ENCODE measurements around the gene SLC25A44.
"Not testable (repeated sequence)": the region's sequence is repeated elsewhere in the genome, so short reads cannot be mapped to it uniquely, and the experiment has no call there.

Gene SLC25A44

DNA sequence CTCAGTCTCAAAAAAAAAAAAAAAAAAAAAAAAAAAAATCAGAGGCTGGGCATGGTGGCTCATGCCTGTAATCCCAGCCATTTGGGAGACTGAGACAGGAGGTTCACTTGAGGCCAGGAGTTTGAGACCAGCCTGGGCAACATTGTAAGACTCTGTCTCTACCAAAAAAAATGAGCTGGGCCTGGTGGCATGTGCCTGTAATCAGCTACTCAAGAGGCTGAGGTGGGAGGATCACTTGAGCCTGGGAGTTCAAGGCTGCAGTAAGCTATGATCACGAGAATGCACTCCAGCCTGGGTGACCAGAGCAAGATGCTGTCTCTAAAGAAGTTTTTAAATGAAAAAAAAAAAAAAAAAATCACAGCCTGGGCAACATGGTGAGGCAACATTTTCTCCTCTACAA is 30.2 kb upstream of the SLC25A44 start:
- DNase-seq (ENCODE audit: low read depth) = no peak

DNA sequence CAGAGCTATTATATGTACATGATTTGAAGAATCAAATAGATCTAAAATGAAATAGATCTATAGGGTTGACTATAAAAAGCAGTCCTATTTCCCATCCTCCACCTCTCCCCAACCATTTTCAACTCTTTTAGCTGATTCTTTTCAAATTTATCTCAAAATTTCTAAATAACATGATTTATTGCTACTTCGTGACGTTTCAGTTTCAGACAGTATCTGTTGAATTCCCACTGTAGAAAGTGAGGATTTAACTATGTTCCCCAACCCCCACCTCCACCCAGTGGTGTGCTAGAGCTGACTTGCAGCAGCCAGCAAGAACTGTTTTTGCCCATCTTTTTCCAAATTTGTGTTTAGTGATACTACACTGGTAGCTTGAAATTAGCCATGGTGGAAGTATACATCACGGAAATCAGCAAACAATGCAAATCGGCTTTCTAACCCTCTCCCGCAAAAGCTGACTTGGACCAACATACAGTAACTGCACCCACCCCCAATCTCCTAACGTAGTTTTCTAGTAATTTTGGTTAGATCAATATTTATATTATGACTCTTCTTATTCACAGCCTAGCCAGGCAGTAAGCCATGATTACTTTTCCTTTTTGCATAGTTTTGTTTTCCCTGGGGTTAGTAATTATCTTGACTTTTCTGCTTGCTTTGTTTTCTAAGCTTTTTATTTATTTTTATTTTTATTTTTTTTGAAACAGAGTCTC is 29.6 kb upstream of the SLC25A44 start:
- no peak for DNase-seq (ENCODE audit: low read depth)

DNA sequence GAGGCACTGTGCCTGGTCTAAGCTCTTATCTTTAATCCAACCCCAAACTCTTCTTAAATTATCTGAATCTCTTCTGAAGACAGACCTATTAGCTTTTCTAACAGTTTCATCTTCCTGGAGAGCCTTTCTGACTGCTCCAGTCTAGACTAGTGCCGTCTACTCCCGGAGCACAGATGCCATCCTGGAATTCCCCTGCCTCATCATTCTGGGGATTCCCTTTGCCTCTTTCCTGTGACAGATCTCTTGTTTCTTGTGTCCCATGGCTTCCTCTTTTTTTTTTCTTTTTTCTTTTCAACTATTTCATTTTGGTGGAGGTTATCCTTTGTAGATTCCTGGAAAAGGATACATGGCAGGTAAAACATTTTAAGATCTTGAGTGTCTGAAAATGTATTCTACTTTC is 28.8 kb upstream of the SLC25A44 start:
- DNase-seq (ENCODE audit: low read depth) = no peak

DNA sequence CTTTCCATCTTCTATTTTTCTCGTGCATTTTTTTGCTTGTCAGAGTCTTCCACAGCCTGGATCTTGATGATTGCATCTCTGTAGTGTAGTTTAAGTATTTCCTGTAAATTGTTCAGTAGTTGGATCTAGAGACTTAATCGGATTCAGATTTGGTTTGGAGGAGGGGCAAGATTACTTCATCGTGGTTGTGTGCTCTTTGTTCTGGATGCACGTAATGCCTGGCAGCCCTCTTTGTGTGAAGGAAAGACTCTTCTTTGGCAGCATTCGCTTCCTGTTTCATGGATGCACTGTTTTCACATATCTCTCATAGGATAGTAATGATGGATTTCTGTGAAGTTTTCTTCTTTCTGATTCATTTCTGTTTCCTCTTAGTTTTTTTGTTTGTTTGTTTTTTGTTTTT is 26.4 kb upstream of the SLC25A44 start:
- no peak for DNase-seq (ENCODE audit: low read depth)

DNA sequence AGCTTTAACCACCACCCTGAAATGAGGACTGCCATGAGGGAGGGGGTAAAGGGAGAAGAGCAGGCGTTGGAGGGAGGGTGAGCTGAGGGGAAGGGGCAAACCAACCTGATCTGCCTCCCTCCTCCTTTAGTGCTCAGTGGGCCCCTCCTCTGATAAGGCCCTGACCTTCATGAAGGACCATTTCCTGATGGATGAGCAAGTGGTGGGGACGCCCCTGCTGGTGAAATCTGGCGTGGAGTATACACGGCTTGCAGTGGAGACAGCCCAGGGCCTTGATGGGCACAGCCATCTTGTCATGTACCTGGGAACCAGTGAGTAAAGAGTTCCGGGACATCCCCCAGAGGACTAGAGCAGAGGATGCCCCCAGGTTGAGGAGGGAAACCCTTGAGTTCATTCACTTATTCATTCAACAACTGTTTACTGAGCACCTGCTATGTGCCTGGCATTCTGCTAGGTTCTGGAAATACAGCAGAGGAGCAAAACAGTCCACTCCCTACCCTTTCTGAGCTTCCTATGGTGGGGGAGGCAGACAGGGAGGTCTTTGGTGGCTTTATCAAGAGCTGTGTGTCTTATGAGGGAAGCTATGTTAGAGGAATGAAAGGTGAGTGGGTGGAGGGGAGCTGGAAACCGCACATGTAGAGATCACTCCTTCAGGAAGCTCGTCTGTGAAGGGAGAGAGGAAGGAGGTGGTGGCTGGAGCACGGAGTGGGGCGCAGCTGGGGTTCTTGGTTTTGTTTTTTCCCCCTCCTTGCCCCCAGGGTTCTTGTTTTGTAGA is 21.0 kb upstream of the SLC25A44 start:
- DNase-seq (ENCODE audit: low read depth) = no peak

DNA sequence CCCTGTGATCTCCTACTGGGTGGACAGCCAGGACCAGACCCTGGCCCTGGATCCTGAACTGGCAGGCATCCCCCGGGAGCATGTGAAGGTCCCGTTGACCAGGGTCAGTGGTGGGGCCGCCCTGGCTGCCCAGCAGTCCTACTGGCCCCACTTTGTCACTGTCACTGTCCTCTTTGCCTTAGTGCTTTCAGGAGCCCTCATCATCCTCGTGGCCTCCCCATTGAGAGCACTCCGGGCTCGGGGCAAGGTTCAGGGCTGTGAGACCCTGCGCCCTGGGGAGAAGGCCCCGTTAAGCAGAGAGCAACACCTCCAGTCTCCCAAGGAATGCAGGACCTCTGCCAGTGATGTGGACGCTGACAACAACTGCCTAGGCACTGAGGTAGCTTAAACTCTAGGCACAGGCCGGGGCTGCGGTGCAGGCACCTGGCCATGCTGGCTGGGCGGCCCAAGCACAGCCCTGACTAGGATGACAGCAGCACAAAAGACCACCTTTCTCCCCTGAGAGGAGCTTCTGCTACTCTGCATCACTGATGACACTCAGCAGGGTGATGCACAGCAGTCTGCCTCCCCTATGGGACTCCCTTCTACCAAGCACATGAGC is 17.2 kb upstream of the SLC25A44 start:
- no peak for DNase-seq (ENCODE audit: low read depth)

DNA sequence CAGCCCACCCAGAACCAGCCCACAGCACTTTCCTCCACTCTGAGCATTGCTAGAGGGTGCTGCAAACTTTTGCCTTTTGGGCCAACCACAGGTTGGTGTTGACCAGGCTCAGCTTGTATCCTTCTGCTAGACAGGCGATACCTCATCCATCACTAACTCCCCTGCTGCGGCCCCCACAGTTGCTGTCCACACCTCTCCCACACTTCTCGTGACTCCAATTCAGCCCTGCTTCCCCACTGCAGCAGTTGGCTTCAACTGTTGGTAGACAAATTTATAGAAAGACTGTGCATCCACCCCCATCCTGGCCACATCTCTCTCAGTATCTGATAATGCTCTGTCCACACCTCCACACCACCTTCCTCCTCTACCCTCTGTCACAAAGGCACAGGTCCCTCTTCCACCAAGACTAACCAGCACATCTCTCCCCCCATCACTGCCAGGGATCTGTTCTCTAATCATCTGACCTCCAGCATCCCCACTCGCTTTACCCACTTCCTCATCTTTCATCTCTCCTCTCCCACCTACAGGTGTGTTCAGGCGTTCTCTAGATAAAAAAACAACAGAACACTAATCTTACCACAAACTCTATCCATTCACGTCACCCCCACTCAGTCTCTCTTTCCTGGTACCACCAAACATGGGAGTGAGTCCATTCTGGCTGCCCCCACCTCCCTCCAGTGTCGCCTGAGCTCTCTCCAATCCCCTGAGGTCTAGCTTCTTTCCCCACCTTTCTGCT is 15.8 kb upstream of the SLC25A44 start:
- DNase-seq (ENCODE audit: low read depth) = no peak

DNA sequence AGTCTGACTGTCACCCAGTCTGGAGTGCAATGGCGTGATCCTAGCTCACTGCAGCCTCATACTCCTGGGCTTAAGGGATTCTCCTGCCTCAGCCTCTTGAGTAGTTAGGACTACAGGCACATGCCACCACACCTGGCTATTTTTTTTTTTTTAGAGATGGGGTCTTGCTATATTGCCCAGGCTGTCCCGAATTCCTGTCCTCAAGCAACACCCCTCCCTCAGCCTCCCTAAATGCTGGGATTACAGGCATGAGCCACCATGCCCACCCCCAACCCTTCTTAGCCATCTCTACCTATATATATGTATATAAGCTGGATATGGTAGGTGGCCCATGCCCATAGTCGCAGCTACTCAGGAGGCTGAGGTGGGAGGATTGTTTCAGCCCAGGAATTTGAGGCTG is 13.4 kb upstream of the SLC25A44 start:
- no peak for DNase-seq (ENCODE audit: low read depth)

DNA sequence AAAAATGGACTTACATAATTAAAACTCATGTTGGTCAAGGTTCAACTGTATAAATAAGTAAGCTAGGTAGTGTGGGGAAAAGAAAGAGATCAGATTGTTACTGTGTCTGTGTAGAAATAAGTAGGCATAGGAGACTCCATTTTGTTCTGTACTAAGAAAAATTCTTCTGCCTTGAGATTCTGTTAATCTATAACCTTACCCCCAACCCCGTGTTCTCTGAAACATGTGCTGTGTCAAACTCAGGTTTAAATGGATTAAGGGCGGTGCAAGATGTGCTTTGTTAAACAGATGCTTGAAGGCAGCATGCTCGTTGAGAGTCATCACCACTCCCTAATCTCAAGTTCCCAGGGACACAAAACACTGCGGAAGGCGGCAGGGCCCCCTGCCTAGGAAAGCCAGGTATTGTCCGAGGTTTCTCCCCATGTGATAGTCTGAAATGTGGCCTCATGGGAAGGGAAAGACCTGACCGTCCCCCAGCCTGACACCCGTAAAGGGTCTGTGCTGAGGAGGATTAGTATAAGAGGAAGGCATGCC is 12.4 kb upstream of the SLC25A44 start:
- not testable (repeated sequence) for DNase-seq (ENCODE audit: low read depth)

DNA sequence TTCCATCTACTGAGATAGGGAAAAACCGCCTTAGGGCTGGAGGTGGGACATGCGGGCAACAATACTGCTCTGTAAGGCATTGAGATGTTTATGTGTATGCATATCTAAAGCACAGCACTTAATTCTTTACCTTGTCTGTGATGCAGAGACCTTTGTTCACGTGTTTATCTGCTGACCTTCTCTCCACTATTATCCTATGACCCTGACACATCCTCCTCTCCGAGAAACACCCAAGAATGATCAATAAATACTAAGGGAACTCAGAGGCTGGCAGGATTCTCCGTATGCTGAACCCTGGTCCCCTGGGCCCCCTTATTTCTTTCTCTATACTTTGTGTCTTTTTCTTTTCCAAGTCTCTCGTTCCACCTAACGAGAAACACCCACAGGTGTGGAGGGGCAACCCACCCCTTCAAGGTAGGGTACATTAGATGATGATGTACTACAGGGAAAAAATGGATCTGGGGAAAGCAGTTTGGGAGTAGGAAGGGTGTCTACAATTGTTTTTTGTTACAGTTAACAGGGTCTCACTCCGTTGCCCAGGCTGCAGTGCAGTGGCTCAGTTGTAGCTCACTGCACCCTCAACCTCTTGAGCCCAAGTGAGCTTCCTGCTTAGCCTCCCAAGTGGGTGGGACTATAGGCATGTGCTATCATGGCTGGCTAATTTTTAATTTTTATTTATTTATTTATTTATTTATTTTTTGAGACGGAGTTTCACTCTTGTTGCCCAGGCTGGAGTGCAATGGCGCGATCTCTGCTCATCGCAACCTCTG is 11.7 kb upstream of the SLC25A44 start:
- not testable (repeated sequence) for DNase-seq (ENCODE audit: low read depth)

DNA sequence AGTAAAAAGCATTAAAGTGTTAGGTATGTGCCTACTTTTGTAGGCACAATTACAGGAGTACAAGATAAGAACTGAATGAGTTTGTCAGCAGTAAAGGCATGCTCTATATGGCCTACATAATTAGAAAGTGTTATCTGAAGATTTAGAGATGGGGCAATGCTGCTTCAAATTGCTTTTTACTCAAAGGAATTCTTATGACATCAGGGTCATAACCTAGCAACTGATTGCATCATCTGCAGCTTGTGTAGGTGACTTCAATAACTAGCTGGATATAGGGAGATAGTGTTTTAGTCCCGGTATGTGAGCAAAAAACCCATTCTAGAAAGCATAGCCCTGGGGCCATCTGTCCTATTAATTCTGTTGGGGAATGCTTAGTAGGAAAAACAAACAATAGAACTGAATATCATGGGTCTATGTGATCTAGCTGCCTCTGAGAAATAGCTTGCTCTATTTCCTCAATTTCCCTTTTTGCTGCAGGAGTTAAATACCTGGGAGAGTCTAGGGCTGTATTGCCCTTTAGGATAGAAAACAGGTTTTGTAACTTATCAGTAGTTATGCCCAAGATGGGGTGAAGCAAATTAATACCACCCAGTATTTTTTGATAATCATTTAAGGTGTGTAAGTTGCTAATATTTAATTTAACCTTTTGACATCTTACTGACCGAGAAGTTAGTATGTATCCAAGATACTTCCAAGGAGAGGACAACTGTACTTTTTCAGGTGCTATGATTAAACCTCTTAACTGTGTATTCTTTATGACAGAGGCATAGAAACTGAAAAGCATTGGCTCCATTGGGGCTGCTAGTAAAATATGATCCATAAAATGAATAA is 7.3 kb upstream of the SLC25A44 start:
- DNase-seq (ENCODE audit: low read depth) = not testable (repeated sequence)

DNA sequence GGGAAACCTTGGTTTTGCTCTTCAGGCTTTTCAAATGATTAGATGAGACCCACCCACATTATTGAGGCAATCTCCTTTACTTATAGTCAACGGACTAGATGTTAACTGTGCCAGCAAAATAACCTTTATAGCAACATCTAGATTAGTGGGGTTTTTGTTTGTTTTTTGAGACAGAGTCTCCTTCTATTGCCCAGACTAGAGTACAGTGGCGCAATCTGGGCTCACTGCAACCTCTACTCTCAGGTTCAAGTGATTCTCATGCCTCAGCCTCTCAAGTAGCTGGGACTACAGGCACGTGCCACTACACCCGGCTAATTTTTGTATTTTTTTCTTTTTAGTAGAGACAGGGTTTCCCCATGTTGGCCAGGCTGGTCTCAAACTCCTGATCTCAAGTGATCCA is 3.6 kb upstream of the SLC25A44 start:
- DNase-seq (ENCODE audit: low read depth) = not testable (repeated sequence)

DNA sequence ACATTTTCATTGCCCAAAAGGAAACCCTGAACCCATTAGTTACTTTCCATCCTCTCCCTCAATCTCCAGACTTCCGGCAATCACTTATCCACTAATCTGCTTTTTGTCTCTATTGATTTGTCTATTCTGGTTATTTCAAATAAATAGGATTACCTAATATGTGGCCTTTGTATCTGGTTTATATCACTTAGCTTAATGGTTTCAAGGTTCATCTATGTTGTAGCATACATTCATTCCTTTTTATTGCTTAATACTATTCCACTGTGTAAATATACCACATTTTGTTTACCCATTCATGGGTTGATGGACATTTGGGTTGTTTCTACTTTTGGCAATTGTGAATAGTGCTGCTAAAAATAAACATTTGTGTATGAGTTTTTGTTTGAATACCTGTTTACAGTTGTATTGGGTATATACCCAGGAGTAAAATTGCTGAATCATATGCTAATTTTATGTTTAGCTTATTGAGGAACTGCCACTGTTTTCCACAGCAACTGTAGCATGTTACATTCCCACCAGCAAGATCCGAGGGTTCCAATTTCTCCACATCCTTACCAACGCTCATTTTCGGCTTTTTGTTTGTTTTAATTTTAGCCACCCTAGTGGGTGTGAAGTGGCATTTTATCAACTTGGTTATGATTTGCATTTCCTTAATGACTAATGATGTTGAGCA is 2.5 kb upstream of the SLC25A44 start:
- no peak for DNase-seq (ENCODE audit: low read depth)

DNA sequence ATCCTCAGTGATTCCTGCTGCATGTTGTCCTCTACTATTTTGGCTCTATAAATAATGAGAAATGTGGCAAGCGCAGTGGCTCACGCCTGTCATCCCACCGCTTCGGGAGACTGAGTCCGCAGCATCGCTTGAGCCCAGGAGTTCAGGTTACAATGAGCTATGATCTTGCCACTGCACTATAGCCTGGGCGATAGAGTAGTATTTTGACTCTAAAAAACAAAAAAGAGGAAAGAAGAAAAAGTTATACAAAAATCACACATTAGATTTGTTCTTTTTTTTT is 756 bp upstream of the SLC25A44 start:
- no peak for DNase-seq (ENCODE audit: low read depth)

DNA sequence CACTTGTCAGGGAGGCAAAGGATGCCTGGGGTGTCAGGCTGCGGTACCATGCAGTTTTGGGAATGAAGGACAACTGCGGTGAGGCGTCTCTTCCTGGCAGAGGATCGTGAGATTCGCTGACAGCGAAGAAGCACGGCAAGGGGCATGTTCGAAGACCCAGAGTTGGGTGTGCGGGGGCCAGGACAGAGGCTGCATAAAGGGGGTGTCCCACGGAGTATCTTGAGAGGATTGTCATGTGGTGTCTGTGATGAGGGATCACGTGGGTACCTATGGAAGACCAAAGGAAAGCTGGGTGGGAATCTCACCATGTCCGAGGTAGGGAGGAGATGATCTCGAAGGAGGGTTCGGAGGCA is 372 bp downstream of the SLC25A44 start:
- no peak for DNase-seq (ENCODE audit: low read depth)

DNA sequence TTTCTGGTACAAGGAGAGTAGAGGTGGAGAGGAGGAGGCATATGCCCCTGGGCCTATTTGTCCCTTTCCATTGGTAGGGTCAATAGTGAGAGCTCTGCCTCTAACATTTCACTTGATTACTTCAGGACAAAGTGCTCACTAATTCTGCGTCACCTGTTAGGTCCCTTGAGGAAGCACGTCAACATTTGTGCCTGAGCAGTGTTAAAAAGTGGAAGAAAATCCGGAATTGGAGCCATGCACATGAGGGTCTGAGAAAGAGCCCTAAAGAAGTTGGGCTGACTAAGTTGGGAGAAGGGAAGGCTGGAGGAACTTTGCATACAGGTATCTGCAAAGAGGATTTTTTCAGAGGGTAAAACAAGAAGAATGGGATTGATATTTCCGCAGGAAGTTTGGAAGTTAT is 1.9 kb downstream of the SLC25A44 start:
- DNase-seq (ENCODE audit: low read depth) = no peak

DNA sequence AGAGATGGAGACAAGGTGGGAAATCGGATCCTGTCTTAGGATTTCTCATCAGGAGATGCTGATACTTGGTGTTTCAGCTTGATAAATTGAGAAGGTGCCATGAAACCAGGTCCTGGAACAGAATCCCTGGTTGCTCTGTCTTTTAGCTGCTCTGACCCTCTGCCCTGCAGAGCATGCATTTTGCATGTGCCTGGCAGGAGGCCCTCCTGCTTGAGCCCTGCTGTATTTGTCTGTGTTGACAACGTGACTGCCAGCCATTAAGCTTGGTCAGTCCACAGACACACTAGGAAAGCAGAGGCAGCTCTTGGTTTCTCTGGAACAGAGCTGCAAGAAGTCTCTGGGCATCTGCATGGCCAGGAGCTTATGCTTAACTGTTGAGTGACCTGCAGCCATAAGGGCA is 2.5 kb downstream of the SLC25A44 start:
- no peak for DNase-seq (ENCODE audit: low read depth)

DNA sequence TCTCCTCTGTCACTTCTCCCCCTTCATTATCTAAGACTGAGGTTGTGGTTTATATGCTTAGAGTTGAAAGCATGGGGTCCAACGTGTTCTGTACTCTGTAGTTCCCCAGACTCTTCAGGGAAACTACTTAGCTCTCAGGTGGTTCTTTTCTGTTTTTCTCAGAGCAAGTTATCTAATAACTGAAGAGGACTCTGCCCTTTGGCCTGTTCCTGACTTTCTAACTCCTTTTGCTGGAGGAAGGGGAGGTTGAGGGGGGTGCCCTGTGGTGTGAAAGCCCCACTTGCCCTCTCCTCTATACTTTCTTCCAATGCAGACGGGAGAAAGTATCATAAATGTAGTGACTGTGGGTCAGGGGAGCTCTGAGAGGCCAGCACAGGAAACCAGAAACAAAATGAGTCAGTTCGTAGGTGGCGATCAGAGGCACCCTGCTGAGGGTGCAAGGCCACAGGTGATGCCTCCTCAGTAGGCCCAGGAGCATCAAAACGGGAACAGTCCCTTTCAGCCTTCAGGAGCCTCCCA is 5.0 kb downstream of the SLC25A44 start:
- no peak for DNase-seq (ENCODE audit: low read depth)

DNA sequence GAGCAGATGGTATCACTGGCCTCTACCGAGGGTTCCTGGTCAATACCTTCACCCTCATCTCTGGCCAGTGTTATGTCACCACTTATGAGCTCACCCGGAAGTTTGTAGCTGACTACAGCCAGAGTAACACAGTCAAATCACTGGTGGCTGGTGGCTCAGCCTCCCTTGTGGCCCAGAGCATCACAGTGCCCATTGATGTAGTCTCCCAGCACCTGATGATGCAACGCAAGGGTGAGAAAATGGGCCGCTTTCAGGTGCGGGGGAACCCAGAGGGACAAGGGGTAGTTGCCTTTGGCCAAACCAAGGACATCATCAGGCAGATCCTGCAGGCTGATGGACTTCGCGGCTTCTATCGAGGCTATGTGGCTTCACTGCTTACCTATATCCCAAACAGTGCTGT is 6.1 kb downstream of the SLC25A44 start:
- DNase-seq (ENCODE audit: low read depth) = no peak

DNA sequence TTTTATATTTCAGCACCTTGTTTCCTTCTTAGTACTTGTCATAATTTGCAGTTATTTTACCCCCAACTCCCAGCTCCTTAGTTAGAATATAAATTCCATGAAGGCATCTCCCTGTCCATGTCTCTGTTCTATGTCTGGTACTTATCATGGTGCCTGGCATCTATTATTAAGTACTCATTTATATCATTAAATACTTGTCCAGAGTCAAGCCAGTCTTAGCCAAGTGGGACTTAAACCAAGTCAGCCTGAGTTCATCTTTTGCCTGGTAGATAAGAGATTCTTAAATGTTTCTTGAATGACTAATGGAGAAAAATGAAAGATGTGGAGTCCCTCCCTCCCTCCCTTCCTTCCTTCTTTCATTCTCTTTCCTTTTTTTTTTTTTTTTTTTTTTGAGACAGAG is 9.4 kb downstream of the SLC25A44 start:
- no peak for DNase-seq (ENCODE audit: low read depth)

Measured in GM04503 (cell line).